H1 (cell line): ENCODE measurements around the gene PRKAR1B.

ENCODE experiments used
- YY1 ChIP-seq: IDR thresholded peaks from 2 replicates; pipeline ENCODE4 v1.6.1; 2011; ENCODE audit warnings: low read depth, mild to moderate bottlenecking, low read length
- ZNF274 ChIP-seq: IDR thresholded peaks from 2 replicates; pipeline ENCODE4 v1.7.0; 2012; ENCODE audit warnings: low read length, borderline replicate concordance; ENCODE audit errors: extremely low read depth
- TF ChIP-seq, protein P1 (sequence below), 3 experiments: IDR thresholded peaks; 1 replicate in 2 of 3; 2 replicates in 1 of 3; pipeline versions ENCODE4 v1.5.1 to v1.6.1; 2011; ENCODE audit warnings: low read length in 3 of 3, mild to moderate bottlenecking in 3 of 3, inconsistent platforms in 2 of 3, low read depth in 1 of 3, moderate library complexity in 1 of 3; ENCODE audit not compliant: insufficient read depth in 1 of 3; ENCODE audit errors: control extremely low read depth in 1 of 3

GRCh38 chr7:509426-510130 lies 217.5 kb downstream of the PRKAR1B start:
- TF ChIP-seq ZNF274 (no peak), YY1 (no peak)
- TF ChIP-seq, protein P1, sequence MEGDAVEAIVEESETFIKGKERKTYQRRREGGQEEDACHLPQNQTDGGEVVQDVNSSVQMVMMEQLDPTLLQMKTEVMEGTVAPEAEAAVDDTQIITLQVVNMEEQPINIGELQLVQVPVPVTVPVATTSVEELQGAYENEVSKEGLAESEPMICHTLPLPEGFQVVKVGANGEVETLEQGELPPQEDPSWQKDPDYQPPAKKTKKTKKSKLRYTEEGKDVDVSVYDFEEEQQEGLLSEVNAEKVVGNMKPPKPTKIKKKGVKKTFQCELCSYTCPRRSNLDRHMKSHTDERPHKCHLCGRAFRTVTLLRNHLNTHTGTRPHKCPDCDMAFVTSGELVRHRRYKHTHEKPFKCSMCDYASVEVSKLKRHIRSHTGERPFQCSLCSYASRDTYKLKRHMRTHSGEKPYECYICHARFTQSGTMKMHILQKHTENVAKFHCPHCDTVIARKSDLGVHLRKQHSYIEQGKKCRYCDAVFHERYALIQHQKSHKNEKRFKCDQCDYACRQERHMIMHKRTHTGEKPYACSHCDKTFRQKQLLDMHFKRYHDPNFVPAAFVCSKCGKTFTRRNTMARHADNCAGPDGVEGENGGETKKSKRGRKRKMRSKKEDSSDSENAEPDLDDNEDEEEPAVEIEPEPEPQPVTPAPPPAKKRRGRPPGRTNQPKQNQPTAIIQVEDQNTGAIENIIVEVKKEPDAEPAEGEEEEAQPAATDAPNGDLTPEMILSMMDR (IDR thresholded peaks at IDR 0.05; ENCODE audit: control extremely low read depth in 1 of 3, insufficient read depth in 1 of 3, low read depth in 1 of 3, low read length in 3 of 3), result no peak
